HepG2 (cell line): ENCODE results near the gene ST8SIA1. TPM values are rescaled to one million over a fixed set of nuclear protein-coding genes. Genes with fewer than 3 reads are reported as not detected.

Source experiments
- ATAC-seq: fragments of 200-7000 bp; cut with Tn5 transposase; 3 replicates; pipeline ENCODE4 v1.9.1; 2020; ENCODE audit warnings: mild to moderate bottlenecking, moderate library complexity
- BruUV-seq: library from RNA; stranded (reverse); fragments of 400-500 nt; replicated peaks from 2 replicates; lab custom pipeline; 2021; lab: Mats Ljungman, UMichigan
- CTCF ChIA-PET: fragments of 300-600 bp; formaldehyde crosslinking; extraction: SDS; loops from one replicate; lab custom pipeline; 2021; ENCODE audit warnings: low total read pairs, inconsistent platforms, low intra/inter-chr PET ratio; lab: Yijun Ruan, JAX
- POLR2A ChIA-PET: fragments of 350-600 bp; sonication (Branson Sonifier 250); formaldehyde crosslinking; loops from one replicate; lab custom pipeline; 2020; ENCODE audit warnings: antibody characterized with exemption, inconsistent platforms; lab: Yijun Ruan, JAX
- DNase-seq: peaks from one replicate; pipeline ENCODE4 v3.0.0-alpha.2; 2015; ENCODE audit warnings: low spot score
- FAIRE-seq: peaks from 3 replicates; lab custom pipeline; 2011; peaks lifted over from hg19 to GRCh38; lab: Jason Lieb, UNC
- H2AFZ ChIP-seq: one replicate; pipeline ENCODE4 v1.6.1; 2011; ENCODE audit warnings: low read length, inconsistent platforms
- H3K27ac ChIP-seq: fragments of 300-600 bp; 3 replicates; pipeline ENCODE4 v1.8.0; 2011; ENCODE audit warnings: mixed run types, mild to moderate bottlenecking, mixed read lengths, low read length, inconsistent platforms; ENCODE audit not compliant: insufficient read depth; ENCODE audit errors: extremely low read length
- H3K27me3 ChIP-seq, 2 experiments: fragments of 200-600 bp in 1 of 2; 2 replicates in 1 of 2; 3 replicates in 1 of 2; pipeline versions ENCODE4 v1.6.0 to v1.8.0; 2011; ENCODE audit warnings: low read length in 2 of 2, mild to moderate bottlenecking in 2 of 2, moderate library complexity in 2 of 2, inconsistent platforms in 1 of 2; ENCODE audit not compliant: insufficient read depth in 2 of 2, control insufficient read depth in 1 of 2
- H3K36me3 ChIP-seq, 2 experiments: fragments of 200-600 bp in 1 of 2; replicated peaks in 1 of 2; 2 replicates in 1 of 2; 3 replicates in 1 of 2; pipeline versions ENCODE4 v1.5.1 to v1.8.0; 2011; ENCODE audit warnings: low read length in 2 of 2, inconsistent platforms in 1 of 2; ENCODE audit not compliant: insufficient read depth in 2 of 2, control insufficient read depth in 1 of 2
- H3K4me1 ChIP-seq: 2 replicates; pipeline ENCODE4 v1.5.1; 2012; ENCODE audit warnings: low read length, inconsistent platforms; ENCODE audit not compliant: insufficient read depth
- H3K4me2 ChIP-seq: 2 replicates; pipeline ENCODE4 v1.6.0; 2011; ENCODE audit warnings: low read depth, low read length, inconsistent platforms
- H3K4me3 ChIP-seq, 3 experiments: fragments of 200-600 bp in 1 of 3; sonication (generic), shearing (Covaris generic) in 1 of 3; replicated peaks in 1 of 3; 2 replicates each; pipeline ENCODE4 v1.5.1; 2011 to 2016; ENCODE audit warnings: low read length in 3 of 3, inconsistent platforms in 2 of 3, low read depth in 2 of 3, mild to moderate bottlenecking in 2 of 3, control low read depth in 1 of 3, mixed read lengths in 1 of 3; ENCODE audit not compliant: insufficient read depth in 1 of 3
- H3K79me2 ChIP-seq: one replicate; pipeline ENCODE4 v1.6.1; 2011; ENCODE audit warnings: low read length, inconsistent platforms; ENCODE audit not compliant: insufficient read depth
- H3K9ac ChIP-seq: 2 replicates; pipeline ENCODE4 v1.6.0; 2011; ENCODE audit warnings: mild to moderate bottlenecking, low read depth, low read length, inconsistent platforms; ENCODE audit not compliant: insufficient read depth
- H3K9me3 ChIP-seq: 2 replicates; pipeline ENCODE4 v1.5.1; 2012; ENCODE audit warnings: mild to moderate bottlenecking, low read length
- H4K20me1 ChIP-seq: 2 replicates; pipeline ENCODE4 v1.6.0; 2011; ENCODE audit warnings: inconsistent platforms, mild to moderate bottlenecking, low read length, moderate library complexity; ENCODE audit not compliant: insufficient read depth
- FIP1L1 ChIP-seq: fragments of 200-400 bp; formaldehyde crosslinking; IDR thresholded peaks from 2 replicates; pipeline ENCODE4 v1.6.1; 2018; ENCODE audit warnings: low read depth, mild to moderate bottlenecking, low read length, moderate library complexity, borderline replicate concordance; ENCODE audit not compliant: insufficient read depth
- GRHL1 ChIP-seq: sonication (generic); formaldehyde crosslinking; conservative IDR thresholded peaks from 2 replicates; pipeline ENCODE4 v1.8.0; 2022; ENCODE audit warnings: missing genetic modification reagents
- HINFP ChIP-seq: sonication (generic); formaldehyde crosslinking; IDR thresholded peaks from 2 replicates; pipeline ENCODE4 v1.4.0; 2020; ENCODE audit warnings: low read depth, mild to moderate bottlenecking, missing genetic modification reagents
- NCOA5 ChIP-seq: sonication (generic); formaldehyde crosslinking; IDR thresholded peaks from 2 replicates; pipeline ENCODE4 v1.4.0; 2020; ENCODE audit warnings: missing genetic modification reagents
- NFE2 ChIP-seq: sonication (generic); formaldehyde crosslinking; IDR thresholded peaks from 2 replicates; pipeline ENCODE4 v1.4.0; 2020; ENCODE audit warnings: missing genetic modification reagents
- ZFYVE20 ChIP-seq: sonication (generic); formaldehyde crosslinking; IDR thresholded peaks from 2 replicates; pipeline ENCODE4 v1.8.0; 2023; ENCODE audit warnings: low read depth, mild to moderate bottlenecking, moderate library complexity, missing genetic modification reagents, borderline replicate concordance
- ZNF138 ChIP-seq: sonication (generic); formaldehyde crosslinking; IDR thresholded peaks from 2 replicates; pipeline ENCODE4 v1.5.0; 2020; ENCODE audit warnings: mild to moderate bottlenecking, low read depth, missing genetic modification reagents
- ZNF317 ChIP-seq: sonication (generic); formaldehyde crosslinking; IDR thresholded peaks from 2 replicates; pipeline ENCODE4 v1.5.0; 2020; ENCODE audit warnings: mild to moderate bottlenecking, missing genetic modification reagents
- ZNF615 ChIP-seq: sonication (generic); formaldehyde crosslinking; IDR thresholded peaks from 2 replicates; pipeline ENCODE4 v1.5.0; 2020; ENCODE audit warnings: mild to moderate bottlenecking, missing genetic modification reagents, borderline replicate concordance
- WGBS: methylation state at CpG from one replicate; pipeline ENCODE4 v1.1.6; 2017; ENCODE audit warnings: low lambda C conversion rate; 5-methylcytosine and 5-hydroxymethylcytosine counted together
- in situ Hi-C: cut with HindIII; loops from 2 replicates; pipeline ENCODE4 v1.10.0; 2017; ENCODE audit warnings: low pct_unique_long_range_greater_than_20kb; ENCODE audit not compliant: extremely low pct_ligation_motif_present
- intact Hi-C: fragments of 100-400 bp; cut with micrococcal nuclease; formaldehyde crosslinking; loops from one replicate; pipeline ENCODE4 v1.10.0; 2022; ENCODE audit not compliant: unreplicated experiment
- polyA plus RNA-seq, 8 experiments: library from polyadenylated mRNA; depleted of rRNA in 3 of 8; stranded (reverse) in 7 of 8; unstranded in 1 of 8; fragments of >200 nt; fragmentation: Illumina TruSeq in 4 of 8; extraction: Trizol in 4 of 8; gene quantifications; 2 replicates each; pipeline versions ENCODE4 v1.2.1 to v1.2.3, GENCODE V29; 2011 to 2016; ENCODE audit warnings: low read depth in 4 of 8, missing spikeins in 1 of 8, mixed read lengths in 1 of 8; ENCODE audit not compliant: insufficient read depth in 1 of 8
- total RNA-seq, 5 experiments: library from RNA; depleted of rRNA; stranded (reverse); fragments of >200 nt; fragmentation: Illumina TruSeq; extraction: Trizol; gene quantifications; 2 replicates each; pipeline ENCODE4 v1.2.3, GENCODE V29; 2016; ENCODE audit warnings: low read depth in 1 of 5
- TF ChIP-seq, protein P1 (sequence below): sonication (generic); formaldehyde crosslinking; IDR thresholded peaks from 2 replicates; pipeline ENCODE4 v1.4.0; 2020; ENCODE audit warnings: missing genetic modification reagents

Gene ST8SIA1
- total and polyA plus RNA-seq, 2 of the 13 experiments (the other 11 are each of a cell fraction or from before 2014, with no cell fraction given): not detected

- no peak overlapping the region for H3K27ac ChIP-seq
- CTCF ChIA-PET: no interaction called here
- FAIRE-seq: no peak
- H3K4me1 ChIP-seq: no peaks in the 10 kb centered on the region
- no peak overlapping the region for H2AFZ ChIP-seq
- POLR2A ChIA-PET: no interaction called here
- H3K9me3 ChIP-seq: no peaks in the 10 kb centered on the region
- H3K27me3 ChIP-seq: 0 out of 5 replicates have a peak, but pooled peaks cover 0 to 5% of the 10 kb centered on the region in 2 experiments
- H3K4me3 ChIP-seq: no peak overlapping the region
- no peaks in the 10 kb centered on the region for H3K79me2 ChIP-seq
- H3K4me2 ChIP-seq: no peak overlapping the region
- intact Hi-C loops: no loop called here
- H4K20me1 ChIP-seq: no peaks in the 10 kb centered on the region
- no peaks in the 10 kb centered on the region for H3K36me3 ChIP-seq
- no TSS peak for BruUV-seq
- no peak for DNase-seq
- in situ Hi-C loops: no loop called here
- WGBS: 25% methylated on average over 6 of the region's 6 CpGs
- H3K9ac ChIP-seq: no peak overlapping the region
- no peak for TF ChIP-seq NCOA5
- TF ChIP-seq HINFP: no peak
- no peak for TF ChIP-seq ZNF138 (CRISPR knock-in tag)
- no peak for TF ChIP-seq ZNF317 (CRISPR knock-in tag)
- no peak for TF ChIP-seq FIP1L1
- TF ChIP-seq NFE2: no peak
- TF ChIP-seq, protein P1, sequence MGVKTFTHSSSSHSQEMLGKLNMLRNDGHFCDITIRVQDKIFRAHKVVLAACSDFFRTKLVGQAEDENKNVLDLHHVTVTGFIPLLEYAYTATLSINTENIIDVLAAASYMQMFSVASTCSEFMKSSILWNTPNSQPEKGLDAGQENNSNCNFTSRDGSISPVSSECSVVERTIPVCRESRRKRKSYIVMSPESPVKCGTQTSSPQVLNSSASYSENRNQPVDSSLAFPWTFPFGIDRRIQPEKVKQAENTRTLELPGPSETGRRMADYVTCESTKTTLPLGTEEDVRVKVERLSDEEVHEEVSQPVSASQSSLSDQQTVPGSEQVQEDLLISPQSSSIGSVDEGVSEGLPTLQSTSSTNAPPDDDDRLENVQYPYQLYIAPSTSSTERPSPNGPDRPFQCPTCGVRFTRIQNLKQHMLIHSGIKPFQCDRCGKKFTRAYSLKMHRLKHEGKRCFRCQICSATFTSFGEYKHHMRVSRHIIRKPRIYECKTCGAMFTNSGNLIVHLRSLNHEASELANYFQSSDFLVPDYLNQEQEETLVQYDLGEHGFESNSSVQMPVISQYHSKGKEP (CRISPR knock-in tag): no peak
- TF ChIP-seq ZNF615 (CRISPR knock-in tag): no peak
- no peak for TF ChIP-seq GRHL1
- no peak for TF ChIP-seq ZFYVE20
- ATAC-seq: no peak
Measured at GRCh38 chr12:22322091-22322490, 12.4 kb downstream of the ST8SIA1 start.
